Stimulated activated CD4-positive, alpha-beta T cell treated with anti-CD3 and anti-CD28 coated beads, Interleukin-12 subunit alpha, Interleukin-12 subunit beta, amount 100 ng/mL, for 48 hours (primary cell): ENCODE measurements around the gene CCBE1.

Source experiments
- DNase-seq, 3 donors: peaks; one replicate each; pipeline ENCODE4 v3.0.0-alpha.2; 2020; ENCODE audit warnings: low read depth in 2 of 3, low spot score in 1 of 3

CCBE1 gene

DNA sequence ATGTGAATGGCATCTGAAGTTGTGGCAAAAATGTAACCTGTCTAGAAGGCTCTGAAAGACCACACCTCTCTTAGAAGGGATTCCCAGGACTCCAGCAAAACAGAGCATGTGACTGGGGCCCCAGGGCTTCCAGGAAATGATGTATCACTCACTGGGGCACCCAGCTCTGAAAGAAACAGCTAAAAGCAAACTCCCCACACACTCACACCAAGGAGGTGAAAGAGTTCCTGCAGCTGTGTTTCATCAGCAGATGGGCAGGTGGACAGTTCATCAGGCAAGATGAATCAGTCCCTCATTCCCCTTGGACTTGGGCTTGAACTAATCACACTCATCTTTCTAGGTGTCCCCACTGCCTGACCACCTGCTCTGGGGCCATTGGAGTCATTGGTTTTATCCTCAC lies 76.2 kb downstream of the CCBE1 start:
- DNase-seq, result no peak

- no peak for DNase-seq
Measured at GRCh38 chr18:59620381-59620780, 76.8 kb downstream of the CCBE1 start.

DNA sequence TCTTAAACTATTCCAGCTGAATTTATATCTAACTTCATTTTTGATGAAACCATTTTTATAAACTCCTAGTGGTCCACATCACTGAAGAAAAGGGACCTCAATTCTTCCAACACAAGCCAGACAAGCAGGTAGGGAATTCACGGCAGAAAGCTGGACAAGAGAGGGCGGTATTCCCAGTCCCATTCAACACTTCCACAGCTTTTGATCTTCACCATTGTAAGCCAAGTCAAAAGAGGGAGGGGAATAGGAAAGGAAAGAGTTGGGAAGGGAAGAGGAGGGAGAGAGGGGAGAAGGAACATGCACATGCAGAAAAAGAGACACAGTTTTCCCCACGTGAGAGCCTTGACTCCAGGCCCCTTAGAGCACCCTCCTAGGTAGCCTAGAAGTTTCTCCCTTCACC lies 77.4 kb downstream of the CCBE1 start:
- DNase-seq, result no peak

- no peak for DNase-seq
Measured at GRCh38 chr18:59617468-59617932, 79.7 kb downstream of the CCBE1 start.

- DNase-seq, result no peak
Measured at GRCh38 chr18:59616501-59616900, 80.7 kb downstream of the CCBE1 start.

DNA sequence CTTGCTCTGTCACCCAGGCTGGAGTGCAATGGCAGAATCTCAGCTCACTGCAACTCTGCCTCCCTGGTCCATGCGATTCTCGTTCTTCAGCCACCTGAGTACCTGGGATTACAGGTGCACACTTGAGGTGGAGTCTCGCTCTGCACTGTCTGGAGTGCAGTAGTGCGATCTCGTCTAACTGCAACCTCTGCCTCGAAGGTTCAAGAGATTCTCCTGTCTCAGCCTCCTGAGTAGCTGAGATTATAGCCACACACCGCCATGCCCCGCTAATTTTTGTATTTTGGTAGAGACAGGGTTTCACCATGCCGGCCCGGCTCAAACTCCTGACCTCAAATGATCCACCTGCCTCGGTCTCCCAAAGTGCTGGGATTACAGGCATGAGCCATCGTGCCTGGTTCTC lies 83.3 kb downstream of the CCBE1 start:
- DNase-seq, result no peak

- DNase-seq, result no peak
Measured at GRCh38 chr18:59612381-59612780, 84.8 kb downstream of the CCBE1 start.

DNA sequence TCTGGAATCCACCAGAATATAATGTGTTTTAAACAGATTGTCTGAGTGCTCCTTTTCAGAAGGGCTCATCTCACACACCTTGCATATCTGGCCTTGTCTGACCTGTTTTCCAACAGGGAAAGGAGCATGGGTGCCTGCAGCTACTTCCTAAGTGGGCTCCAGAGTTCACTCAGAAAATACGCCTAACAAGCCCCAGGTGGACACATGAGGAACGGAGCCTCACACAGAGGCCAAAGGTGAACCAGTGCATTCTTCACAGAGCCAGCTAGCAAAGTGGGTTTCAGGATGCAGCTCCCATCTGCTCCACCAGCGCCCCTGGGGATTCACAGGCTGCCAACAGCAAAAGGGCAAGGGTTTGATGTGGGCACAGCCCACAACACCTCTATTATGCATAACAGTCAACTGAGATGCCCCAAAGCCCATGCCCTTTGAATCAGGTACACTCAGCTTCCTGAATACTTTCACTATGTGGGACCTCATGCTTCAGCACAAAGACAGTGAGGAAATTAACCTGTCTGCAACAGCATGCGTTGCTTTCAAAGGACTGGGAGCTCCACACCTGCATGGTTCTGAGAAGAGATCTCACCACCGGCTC lies 86.6 kb downstream of the CCBE1 start:
- DNase-seq, result no peak

DNA sequence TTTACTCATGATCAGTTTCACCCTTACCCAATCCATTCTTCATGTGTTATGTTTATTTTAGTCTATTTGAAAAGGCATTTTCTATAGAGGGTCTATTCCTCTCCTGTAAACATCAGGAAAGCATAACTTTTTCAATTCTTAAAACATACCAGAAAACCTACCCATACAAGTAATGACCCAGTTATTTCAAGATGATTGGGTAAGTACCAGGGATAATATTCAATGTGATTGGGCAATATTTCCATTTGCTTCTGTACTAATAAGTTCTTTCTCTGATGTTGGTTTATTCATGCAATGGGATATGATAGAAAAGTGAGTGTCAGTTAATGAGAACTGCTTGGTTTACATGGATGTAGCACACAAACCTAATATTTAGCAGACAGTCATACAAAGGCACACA lies 87.6 kb downstream of the CCBE1 start:
- no peak for DNase-seq

GRCh38 chr18:59607471-59607870 lies 89.8 kb downstream of the CCBE1 start:
- DNase-seq, result no peak

GRCh38 chr18:59607078-59607379 lies 90.2 kb downstream of the CCBE1 start:
- DNase-seq, result no peak

DNA sequence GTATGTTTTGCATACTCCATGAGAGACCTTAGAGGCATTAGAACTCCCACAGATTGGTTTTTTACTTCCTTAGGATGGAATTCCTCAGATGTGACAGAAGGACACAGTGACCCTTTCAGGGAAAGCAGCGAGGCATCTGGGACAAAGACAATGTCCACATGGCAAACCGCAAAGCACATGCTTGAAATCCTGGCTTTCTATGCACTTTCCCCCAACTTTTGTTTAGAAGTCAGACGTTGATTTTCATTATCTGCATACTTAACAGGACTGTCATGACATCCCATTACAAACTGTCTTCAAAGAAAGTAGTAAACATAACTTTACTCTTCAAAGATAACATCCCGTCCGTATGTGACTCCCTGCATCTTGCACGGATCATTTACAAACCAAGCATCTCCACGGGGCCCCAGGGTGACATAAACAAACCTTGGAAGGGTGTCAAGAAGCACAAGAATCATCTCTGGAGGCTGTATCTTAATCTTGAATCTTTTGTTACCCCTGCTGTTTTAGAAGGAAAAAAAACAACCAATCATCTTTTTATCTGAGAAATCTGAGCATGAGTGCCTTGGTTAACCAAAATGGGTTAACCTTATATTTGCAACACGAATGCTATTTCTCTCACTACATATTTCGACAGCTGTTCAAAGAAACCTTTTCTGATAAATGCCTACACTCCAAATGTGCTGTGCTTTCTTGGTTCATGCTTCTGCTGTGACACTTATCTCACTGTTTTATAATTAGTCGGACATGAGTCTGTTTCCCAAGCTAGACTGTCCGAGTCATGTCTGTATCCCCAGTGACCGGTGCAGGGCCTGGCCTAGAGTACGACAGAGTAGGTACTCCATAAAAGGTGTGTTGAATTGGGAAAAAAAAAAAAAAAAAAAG lies 90.8 kb downstream of the CCBE1 start:
- DNase-seq, result no peak

- no peak for DNase-seq
Measured at GRCh38 chr18:59605633-59606192, 91.5 kb downstream of the CCBE1 start.

DNA sequence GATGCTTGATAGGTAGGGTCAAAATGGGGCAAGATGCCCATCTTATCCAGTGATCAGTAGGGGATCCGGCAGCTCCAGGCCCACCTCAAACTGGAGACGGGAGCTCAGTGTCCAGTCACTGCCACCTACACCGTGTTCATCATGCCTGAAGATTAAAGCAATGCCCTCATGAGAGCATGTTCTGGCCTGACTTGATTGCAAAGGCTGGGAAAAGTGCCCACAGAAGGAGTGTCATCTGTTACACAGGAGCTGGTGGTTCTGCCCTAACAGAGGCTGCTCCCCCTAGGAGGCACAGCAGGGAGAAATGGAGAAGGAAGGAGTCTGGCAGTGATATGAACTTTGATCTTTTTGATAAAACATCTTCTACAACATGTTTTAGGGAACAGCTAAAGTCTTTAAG lies 92.3 kb downstream of the CCBE1 start:
- DNase-seq, result no peak

DNA sequence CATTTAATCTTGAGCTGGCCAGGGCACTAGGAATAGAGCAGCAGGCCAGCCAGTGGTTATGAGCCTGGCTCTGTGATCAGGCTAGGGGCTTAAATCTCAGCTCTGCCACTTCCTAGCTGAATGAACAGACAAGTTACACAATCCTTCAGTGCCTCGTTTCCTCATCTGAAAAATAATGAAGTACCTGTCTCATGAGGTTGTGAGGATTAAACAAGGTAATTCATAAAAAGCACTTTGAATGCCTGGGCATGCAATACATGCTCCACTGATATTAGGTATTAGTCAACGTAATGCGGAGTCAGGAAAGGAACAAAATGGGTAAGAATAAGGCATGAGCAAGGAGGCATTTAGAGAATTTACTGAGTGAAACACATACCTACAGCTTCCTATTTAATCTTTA lies 100.2 kb downstream of the CCBE1 start:
- DNase-seq, result no peak

- no peak for DNase-seq
Measured at GRCh38 chr18:59593291-59593717, 103.9 kb downstream of the CCBE1 start.

- DNase-seq, result no peak
Measured at GRCh38 chr18:59592624-59593023, 104.6 kb downstream of the CCBE1 start.

- DNase-seq, result no peak
Measured at GRCh38 chr18:59582395-59582794, 114.8 kb downstream of the CCBE1 start.

GRCh38 chr18:59579509-59579908 lies 117.7 kb downstream of the CCBE1 start:
- DNase-seq, result no peak

DNA sequence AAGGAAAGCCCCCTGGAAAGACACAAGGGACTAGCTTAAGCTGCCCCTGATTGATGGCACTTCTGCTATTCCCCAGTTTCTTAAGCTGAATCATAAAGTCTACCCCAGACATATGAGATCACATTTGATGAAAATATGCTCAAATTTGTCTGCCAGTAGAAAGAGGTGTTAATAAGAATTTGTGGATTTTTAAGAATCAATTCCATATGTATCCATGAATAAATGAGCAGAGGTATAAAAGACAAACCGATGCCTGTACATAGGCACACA lies 119.9 kb downstream of the CCBE1 start:
- DNase-seq, result no peak

GRCh38 chr18:59576541-59577385 lies 120.5 kb downstream of the CCBE1 start:
- no peak for DNase-seq

DNA sequence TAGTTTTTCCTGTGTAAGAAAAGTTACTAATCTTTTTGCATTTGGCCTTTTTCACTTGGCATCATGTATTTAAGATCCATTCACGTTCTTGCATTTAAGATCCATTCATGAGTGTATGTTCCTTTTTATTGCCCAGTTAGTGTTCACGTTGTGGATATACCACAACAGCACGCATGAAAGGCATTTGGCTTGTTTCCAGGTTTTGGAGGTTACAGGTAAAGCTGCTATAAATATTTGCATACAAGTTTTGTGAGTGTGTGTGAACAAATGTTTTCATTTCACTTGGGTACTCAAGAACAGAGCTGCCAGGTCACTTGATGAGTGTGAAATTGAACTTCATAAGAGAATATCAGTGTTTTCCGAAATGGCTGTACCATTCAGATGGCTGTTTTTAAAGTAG lies 121.2 kb downstream of the CCBE1 start:
- no peak for DNase-seq
